GM13977 (cell line): ENCODE measurements around the gene TRRAP.

Source experiments
- DNase-seq: peaks from one replicate; pipeline ENCODE4 v3.0.0; 2012; ENCODE audit warnings: low spot score
- CTCF ChIP-seq: IDR thresholded peaks from 2 replicates; pipeline ENCODE4 v1.5.1; 2012; ENCODE audit warnings: mild to moderate bottlenecking, control low read depth; ENCODE audit not compliant: insufficient read depth; ENCODE audit errors: extremely low read depth, missing control alignments
- in situ Hi-C: fragments of 300-500 bp; cut with MboI; formaldehyde crosslinking; loops from one replicate; pipeline ENCODE4 v1.12.0; 2022; ENCODE audit warnings: low sequenced_read_pairs, low pct_unique_long_range_greater_than_20kb, mixed read lengths, inconsistent platforms; ENCODE audit not compliant: unreplicated experiment

TRRAP gene

GRCh38 chr7:98879198-98879978, 1.1 kb downstream of the TRRAP start:
- peak; percentile 50 for TF ChIP-seq CTCF
- peak; percentile 77 for DNase-seq
- in situ Hi-C loops: no loop called here

- in situ Hi-C loops: no loop called here
- TF ChIP-seq CTCF: no peak
- no peak for DNase-seq
These were observed 1.6 kb downstream of the TRRAP start for GRCh38 chr7:98879979-98880315.

DNA sequence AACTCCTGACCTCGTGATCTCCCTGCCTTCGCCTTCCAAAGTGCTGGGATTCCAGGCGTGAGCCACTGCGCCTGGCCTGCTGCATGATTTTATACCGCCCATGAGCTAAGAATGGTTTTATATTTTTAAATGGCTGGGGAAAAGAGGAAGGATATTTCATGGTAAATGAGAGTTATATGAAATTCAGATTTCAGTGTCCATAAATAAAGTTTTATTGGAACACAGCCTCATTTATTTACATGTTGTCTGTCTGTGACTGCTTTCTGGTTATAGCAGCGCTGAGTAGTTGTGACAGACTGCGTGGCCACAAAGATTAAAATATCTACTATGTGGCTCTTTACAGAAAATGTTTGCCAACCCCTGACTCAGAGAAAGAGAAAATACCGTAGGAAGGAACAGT, 2.2 kb downstream of the TRRAP start:
- TF ChIP-seq CTCF: no peak
- DNase-seq: no peak
- in situ Hi-C loops: no loop called here

- DNase-seq: no peak
- in situ Hi-C loops: no loop called here
- no peak for TF ChIP-seq CTCF
These were observed 3.4 kb downstream of the TRRAP start for GRCh38 chr7:98881561-98882315.

DNA sequence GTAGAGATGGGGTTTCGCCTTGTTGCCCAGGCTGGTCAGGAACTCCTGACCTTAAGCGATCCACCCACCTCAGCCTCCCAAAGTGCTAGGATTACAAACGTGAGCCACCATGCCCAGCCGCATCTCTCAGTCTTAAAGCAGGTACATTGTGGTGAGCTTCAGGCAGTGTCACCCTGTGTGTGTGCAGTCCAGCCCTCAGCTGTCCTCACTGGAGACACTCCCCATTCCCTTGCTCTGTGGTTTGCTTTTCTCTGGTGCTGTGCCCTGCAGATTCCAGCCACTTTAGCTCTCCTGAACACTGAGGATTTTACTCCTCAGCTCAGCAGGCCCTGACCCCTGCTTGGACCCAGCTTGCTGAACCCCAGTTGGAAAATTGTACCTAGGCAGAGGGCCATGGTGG, 6.1 kb downstream of the TRRAP start:
- TF ChIP-seq CTCF: no peak
- no peak for DNase-seq
- in situ Hi-C loops: no loop called here

- in situ Hi-C loops: no loop called here
- DNase-seq: no peak
- TF ChIP-seq CTCF: no peak
These were observed 8.7 kb downstream of the TRRAP start for GRCh38 chr7:98887038-98887437.
